Measurements from ENCODE around the gene IL4I1. TPM values are rescaled to one million over a fixed set of nuclear protein-coding genes. Genes with fewer than 3 reads are reported as not detected.

The IL4I1 gene
- total RNA-seq, 6 donors from 2014 or later, result 0.44 to 7.3 (median 2.1) TPM

DNA sequence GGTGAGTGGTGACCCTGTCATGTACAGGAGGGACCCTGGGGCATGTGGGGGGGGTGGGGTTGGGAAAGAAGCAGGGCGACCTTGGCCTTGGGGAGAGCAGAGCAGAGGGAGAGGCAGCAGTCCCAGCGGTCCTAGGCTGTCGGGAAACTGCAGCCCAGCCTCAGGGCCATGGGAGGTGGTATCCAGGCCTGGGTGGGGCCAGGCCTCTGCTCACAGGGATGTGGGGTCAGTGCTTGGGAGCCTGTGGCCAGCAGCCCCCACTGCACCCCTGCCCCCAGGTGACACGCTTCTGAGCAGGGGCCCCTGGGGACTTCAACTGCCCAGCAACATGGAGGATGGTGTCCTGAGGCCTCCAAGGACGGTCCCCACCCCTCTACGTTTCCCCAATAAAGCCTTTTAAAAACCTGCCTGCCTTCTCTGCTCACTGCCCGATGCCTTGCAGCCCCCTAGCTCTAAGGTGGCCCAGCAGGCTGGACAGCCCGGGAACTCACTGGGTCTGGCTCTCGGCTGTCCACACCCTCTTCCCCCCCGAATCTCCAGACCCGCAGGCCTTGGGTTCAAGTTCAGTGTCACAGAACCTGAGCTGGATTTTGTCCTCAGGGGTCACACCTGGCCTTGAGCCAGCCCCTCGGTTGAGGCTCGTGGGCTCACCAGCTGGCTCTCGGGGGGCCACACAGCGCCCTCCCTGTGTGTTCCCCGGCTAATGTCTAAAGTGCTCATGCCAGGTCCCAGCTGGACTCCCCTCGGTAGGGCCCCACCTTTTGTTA, 36.2 kb downstream of the IL4I1 start:
- TF ChIP-seq EP300 (IDR thresholded peaks at IDR 0.05), result no peak
- TF ChIP-seq, protein P1, sequence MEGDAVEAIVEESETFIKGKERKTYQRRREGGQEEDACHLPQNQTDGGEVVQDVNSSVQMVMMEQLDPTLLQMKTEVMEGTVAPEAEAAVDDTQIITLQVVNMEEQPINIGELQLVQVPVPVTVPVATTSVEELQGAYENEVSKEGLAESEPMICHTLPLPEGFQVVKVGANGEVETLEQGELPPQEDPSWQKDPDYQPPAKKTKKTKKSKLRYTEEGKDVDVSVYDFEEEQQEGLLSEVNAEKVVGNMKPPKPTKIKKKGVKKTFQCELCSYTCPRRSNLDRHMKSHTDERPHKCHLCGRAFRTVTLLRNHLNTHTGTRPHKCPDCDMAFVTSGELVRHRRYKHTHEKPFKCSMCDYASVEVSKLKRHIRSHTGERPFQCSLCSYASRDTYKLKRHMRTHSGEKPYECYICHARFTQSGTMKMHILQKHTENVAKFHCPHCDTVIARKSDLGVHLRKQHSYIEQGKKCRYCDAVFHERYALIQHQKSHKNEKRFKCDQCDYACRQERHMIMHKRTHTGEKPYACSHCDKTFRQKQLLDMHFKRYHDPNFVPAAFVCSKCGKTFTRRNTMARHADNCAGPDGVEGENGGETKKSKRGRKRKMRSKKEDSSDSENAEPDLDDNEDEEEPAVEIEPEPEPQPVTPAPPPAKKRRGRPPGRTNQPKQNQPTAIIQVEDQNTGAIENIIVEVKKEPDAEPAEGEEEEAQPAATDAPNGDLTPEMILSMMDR (IDR thresholded peaks at IDR 0.05), result no peak
- TF ChIP-seq POLR2AphosphoS5 (IDR thresholded peaks at IDR 0.05), result no peak
- TF ChIP-seq POLR2A (IDR thresholded peaks at IDR 0.05), result no peak
- no peaks in the 10 kb centered on the region for H3K27me3 ChIP-seq
- H3K4me1 ChIP-seq, result peaks cover 5 to 14% (median 12%) of the 10 kb centered on the region in 4 donors
- WGBS, 2 donors, result 79 to 87% methylated on average over 11 to 17 of the region's 17 CpGs
- H3K9me3 ChIP-seq, result no peaks in the 10 kb centered on the region
- ATAC-seq (ENCODE audit: low FRiP score in 2 of 2) (no peak), DNase-seq (peak in 1 of 2 donors; percentile 62)
- H3K36me3 ChIP-seq, result peaks cover 12 to 95% (median 77%) of the 10 kb centered on the region in 4 donors
- H3K4me3 ChIP-seq, result no peak overlapping the region
- H3K27ac ChIP-seq, result peak overlapping the region in 3 of 4 donors; percentile 54 to 63 (median 61)

DNA sequence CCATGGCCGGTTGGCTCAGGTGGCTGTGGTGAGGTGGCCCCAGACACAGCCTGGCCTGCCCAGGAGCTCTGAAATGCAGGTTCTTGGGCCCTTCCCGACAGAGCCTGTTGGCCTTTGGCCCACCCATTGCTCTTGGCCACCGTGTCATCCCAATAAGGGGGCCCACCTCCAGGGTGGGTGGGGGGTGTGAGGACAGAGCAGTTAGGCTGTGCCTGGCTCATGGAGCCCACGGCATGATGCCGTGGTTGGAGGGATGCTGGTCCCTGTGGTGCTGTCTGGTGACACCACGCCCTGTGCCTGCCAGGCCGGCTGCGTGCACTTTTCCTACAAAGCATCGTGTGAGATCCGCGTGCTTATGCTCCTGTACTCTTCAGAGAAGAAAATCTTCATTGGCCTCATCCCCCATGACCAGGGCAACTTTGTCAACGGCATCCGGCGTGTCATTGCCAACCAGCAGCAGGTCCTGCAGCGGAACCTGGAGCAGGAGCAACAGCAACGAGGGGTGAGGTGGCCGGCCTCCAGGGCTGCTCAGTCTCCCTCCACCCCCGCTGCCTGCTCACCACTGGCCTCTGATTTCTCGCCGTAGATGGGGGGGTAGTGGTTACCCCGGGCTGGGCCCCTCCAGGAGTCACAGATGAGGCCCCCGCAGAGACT, 36.9 kb downstream of the IL4I1 start:
- DNase-seq (peak in 1 of 2 donors; percentile 71), ATAC-seq (ENCODE audit: low FRiP score in 2 of 2) (no peak)
- Histone ChIP-seq H3K4me3 (no peak overlapping the region), H3K27ac (no peak overlapping the region), H3K4me1 (peaks cover 0 to 8% (median 5%) of the 10 kb centered on the region in 4 donors), H3K27me3 (no peaks in the 10 kb centered on the region), H3K36me3 (peaks cover 12 to 98% (median 80%) of the 10 kb centered on the region in 4 donors), H3K9me3 (no peaks in the 10 kb centered on the region)
- 91 to 95% methylated on average over 7 to 19 of the region's 22 CpGs for WGBS, 2 donors
- no peak for TF ChIP-seq EP300 (IDR thresholded peaks at IDR 0.05)
- no peak for TF ChIP-seq POLR2A (IDR thresholded peaks at IDR 0.05)
- TF ChIP-seq POLR2AphosphoS5 (IDR thresholded peaks at IDR 0.05), result no peak
- TF ChIP-seq, protein P1 (IDR thresholded peaks at IDR 0.05), result no peak

- H3K27ac ChIP-seq, result no peak overlapping the region
- H3K4me1 ChIP-seq, result peaks cover 6 to 17% (median 10%) of the 10 kb centered on the region in 4 donors
- 88 to 92% methylated on average over 21 to 35 of the region's 37 CpGs for WGBS, 2 donors
- DNase-seq (peak in 1 of 2 donors; percentile 83), ATAC-seq (ENCODE audit: low FRiP score in 2 of 2) (no peak)
- no peaks in the 10 kb centered on the region for H3K9me3 ChIP-seq
- no peak overlapping the region for H3K4me3 ChIP-seq
- peaks cover 15 to 89% (median 73%) of the 10 kb centered on the region in 4 donors for H3K36me3 ChIP-seq
- TF ChIP-seq, protein P1 (IDR thresholded peaks at IDR 0.05), result no peak
- no peaks in the 10 kb centered on the region for H3K27me3 ChIP-seq
Measured at GRCh38 chr19:49858088-49858985, 38.4 kb downstream of the IL4I1 start.

- Histone ChIP-seq H3K27ac (no peak overlapping the region), H3K4me1 (peaks cover 8 to 22% (median 14%) of the 10 kb centered on the region in 4 donors), H3K36me3 (peaks cover 15 to 85% (median 68%) of the 10 kb centered on the region in 4 donors), H3K9me3 (no peaks in the 10 kb centered on the region), H3K27me3 (no peaks in the 10 kb centered on the region), H3K4me3 (no peak overlapping the region)
- ATAC-seq (ENCODE audit: low FRiP score in 2 of 2) (no peak), DNase-seq (no peak)
- TF ChIP-seq, protein P1 (IDR thresholded peaks at IDR 0.05), result no peak
- no peak for TF ChIP-seq POLR2A (IDR thresholded peaks at IDR 0.05)
- 93% methylated on average over 5 of the region's 5 CpGs; no CpG with 5 or more reads in 1 of the 2 donors for WGBS, 2 donors
Measured at GRCh38 chr19:49857838-49858087, 38.9 kb downstream of the IL4I1 start.
